A549 (cell line): ENCODE results near the gene PDE1C.

ENCODE experiments used
- CTCF ChIP-seq: fragments of >200 bp; sonication (Bioruptor Twin); formaldehyde crosslinking; IDR thresholded peaks from 3 replicates; pipeline ENCODE4 v1.5.1; 2016
- EP300 ChIP-seq, 2 experiments: fragments of >200 bp; sonication (Bioruptor Twin); formaldehyde crosslinking; IDR thresholded peaks; 2 replicates in 1 of 2; 3 replicates in 1 of 2; pipeline ENCODE4 v1.6.1; 2016 to 2017
- FOSL2 ChIP-seq, 2 experiments: fragments of 450-650 bp in 1 of 2; fragments of >200 bp in 1 of 2; sonication (Bioruptor Twin) in 1 of 2; formaldehyde crosslinking; IDR thresholded peaks; 2 replicates each; pipeline versions ENCODE4 v1.5.0 to v1.6.1; 2016 to 2020; ENCODE audit warnings: mild to moderate bottlenecking in 1 of 2, moderate library complexity in 1 of 2
- NFE2L2 ChIP-seq: fragments of 150-350 bp; conservative IDR thresholded peaks from 2 replicates; pipeline ENCODE4 v1.6.1; 2014; ENCODE audit warnings: low read length
- SMC3 ChIP-seq: fragments of >200 bp; sonication (Bioruptor Twin); formaldehyde crosslinking; IDR thresholded peaks from 3 replicates; pipeline ENCODE4 v1.6.1; 2018; ENCODE audit warnings: inconsistent platforms

DNA sequence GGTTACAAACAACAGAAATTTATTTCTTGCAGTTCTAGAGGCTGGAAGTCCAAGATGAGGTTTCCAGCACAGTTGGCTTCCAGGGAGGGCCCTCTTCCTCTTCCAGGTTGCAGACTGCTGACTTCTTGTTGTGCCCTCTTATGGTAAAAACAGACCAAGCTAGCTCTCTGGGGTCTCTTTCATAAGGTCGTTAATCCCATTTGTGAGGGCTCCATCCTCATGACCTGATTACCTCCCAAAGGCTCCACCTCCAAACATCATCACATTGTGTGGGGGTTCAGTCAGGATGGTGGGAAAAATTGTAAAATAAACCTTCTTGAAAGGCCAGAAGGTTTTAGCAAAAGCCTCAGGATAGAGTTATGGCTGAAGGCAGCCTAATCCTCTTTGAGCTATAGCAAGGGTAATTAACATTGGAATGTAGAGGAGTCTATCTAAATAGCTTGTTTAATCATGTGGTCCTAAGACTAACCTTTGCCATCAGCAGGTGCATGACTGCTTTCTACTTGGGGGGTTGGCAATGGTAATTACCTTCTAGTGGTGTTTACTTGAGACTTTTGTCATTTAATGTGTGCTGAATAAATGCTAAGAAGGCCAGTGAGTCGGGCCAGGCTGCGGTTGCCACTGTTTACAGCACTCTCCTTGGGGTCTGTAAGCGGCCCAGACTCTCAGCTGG is 302.4 kb downstream of the PDE1C start:
- TF ChIP-seq EP300 (IDR thresholded peaks at IDR 0.05) (no peak), SMC3 (no peak), CTCF (no peak), NFE2L2 (no peak), FOSL2 (IDR thresholded peaks at IDR 0.05) (no peak), FOSL2 (CRISPR knock-in tag; IDR thresholded peaks at IDR 0.05) (no peak)
